ENCODE data around the gene ABLIM2.

ABLIM2 gene

GRCh38 chr4:7917669-7918068 is 240.9 kb downstream of the ABLIM2 start:
- no peak for DNase-seq

GRCh38 chr4:7915875-7916242 is 242.8 kb downstream of the ABLIM2 start:
- no peak for DNase-seq

All from NCI-H1694 treated with DMSO at 0.1 percent for 48 hours (cell line).